Natural killer cell (primary cell): Measurements from ENCODE around the gene MAP2K5. TPM values are rescaled to one million over a fixed set of nuclear protein-coding genes. Genes with fewer than 3 reads are reported as not detected.

Experiments
- ATAC-seq, 3 donors: fragments of 150-1000 bp in 2 of 3; fragments of 200-7000 bp in 1 of 3; cut with Tn5 transposase; 1 replicate in 1 of 3; 2 replicates in 2 of 3; pipeline ENCODE4 v1.10.0; 2021; ENCODE audit warnings: mild to moderate bottlenecking in 2 of 3, moderate library complexity in 2 of 3
- DNase-seq, 2 donors: peaks; one replicate each; pipeline versions ENCODE4 v3.0.0 to v3.0.0-alpha.2; 2013 to 2021; ENCODE audit warnings: mixed read lengths in 1 of 2
- H3K27ac ChIP-seq: one replicate; pipeline ENCODE4 v1.5.1; 2013; ENCODE audit warnings: mild to moderate bottlenecking, low read length
- H3K27me3 ChIP-seq: one replicate; pipeline ENCODE4 v1.6.1; 2013; ENCODE audit warnings: low read length; ENCODE audit not compliant: control insufficient read depth, insufficient read depth
- H3K36me3 ChIP-seq: one replicate; pipeline ENCODE4 v1.6.1; 2013; ENCODE audit warnings: low read length; ENCODE audit not compliant: control insufficient read depth, insufficient read depth
- H3K4me1 ChIP-seq: one replicate; pipeline ENCODE4 v1.6.1; 2013; ENCODE audit warnings: low read length; ENCODE audit not compliant: control insufficient read depth, insufficient read depth
- H3K4me3 ChIP-seq: one replicate; pipeline ENCODE4 v1.5.1; 2013; ENCODE audit warnings: low read length
- H3K9me3 ChIP-seq: one replicate; pipeline ENCODE4 v1.6.1; 2013; ENCODE audit warnings: low read length; ENCODE audit not compliant: control insufficient read depth, insufficient read depth
- H3K27ac Mint-ChIP-seq, 2 donors: one replicate each; pipeline ENCODE4 v1.8.0; 2022; ENCODE audit warnings: mild to moderate bottlenecking in 2 of 2, mixed read lengths in 2 of 2, moderate library complexity in 1 of 2
- H3K27me3 Mint-ChIP-seq, 2 donors: one replicate each; pipeline ENCODE4 v1.8.0; 2022; ENCODE audit warnings: low read depth in 2 of 2, mixed read lengths in 2 of 2
- H3K36me3 Mint-ChIP-seq: one replicate; pipeline ENCODE4 v1.8.0; 2022; ENCODE audit warnings: mixed read lengths
- H3K4me1 Mint-ChIP-seq, 2 donors: one replicate each; pipeline ENCODE4 v1.8.0; 2022; ENCODE audit warnings: mixed read lengths in 2 of 2
- H3K4me3 Mint-ChIP-seq: one replicate; pipeline ENCODE4 v1.8.0; 2022; ENCODE audit warnings: mild to moderate bottlenecking, moderate library complexity, mixed read lengths
- H3K9me3 Mint-ChIP-seq, 2 donors: one replicate each; pipeline ENCODE4 v1.8.0; 2022; ENCODE audit warnings: mixed read lengths in 2 of 2
- CTCF ChIP-seq: fragments of 200-600 bp; IDR thresholded peaks from one replicate; pipeline ENCODE4 v1.8.0; 2022; ENCODE audit warnings: antibody characterized with exemption
- WGBS: methylation state at CpG from one replicate; pipeline ENCODE4 v1.1.7; 2013; ENCODE audit warnings: missing lambda C conversion rate; ENCODE audit not compliant: insufficient coverage; 5-methylcytosine and 5-hydroxymethylcytosine counted together
- intact Hi-C: fragments of 100-400 bp; cut with micrococcal nuclease; formaldehyde crosslinking; loops from one replicate; pipeline ENCODE4 v1.14.2; 2022
- total RNA-seq, 4 donors: library from RNA; stranded (reverse); fragments of 120-200 nt in 1 of 4; gene quantifications; one replicate each; pipeline versions ENCODE4 v1.2.3 to v1.2.4, GENCODE V29; 2013 to 2022

The MAP2K5 gene
- total RNA-seq, 3 donors from 2014 or later (not counting 1 experiment from before 2014, with no cell fraction given), result 25.6 to 32.6 (median 29.2) TPM

DNA sequence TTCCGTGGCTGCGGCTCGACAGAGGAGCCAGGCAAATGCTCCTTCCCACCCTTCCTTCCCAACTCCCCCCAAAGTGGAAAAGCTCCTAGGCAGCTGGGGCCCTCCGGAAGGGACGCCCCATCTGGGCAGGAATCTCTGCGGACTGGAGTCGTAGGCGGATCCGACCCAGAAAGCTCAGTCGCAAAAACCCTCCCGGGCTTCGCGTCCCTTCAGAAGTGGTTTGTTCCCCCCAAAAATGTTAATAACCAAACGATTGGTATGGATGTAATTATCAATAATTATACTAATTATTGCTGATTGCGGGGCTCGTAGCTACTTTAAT, 293.6 kb downstream of the MAP2K5 start:
- H3K36me3 ChIP-seq, result no peaks in the 10 kb centered on the region
- no peak overlapping the region for H3K27ac ChIP-seq
- H3K4me3 ChIP-seq, result peak overlapping the region; percentile 10
- 1% methylated on average over 10 of the region's 16 CpGs for WGBS
- H3K27me3 ChIP-seq, result peaks cover 48% of the 10 kb centered on the region
- Mint-ChIP-seq H3K4me1 (peaks cover 51 to 61% of the 10 kb centered on the region in 2 donors), H3K27me3 (peaks cover 41 to 51% of the 10 kb centered on the region in 2 donors), H3K4me3 (peak overlapping the region; percentile 88), H3K36me3 (peaks cover 6% of the 10 kb centered on the region), H3K27ac (peak overlapping the region in 1 of 2 donors; percentile 53), H3K9me3 (no peaks in the 10 kb centered on the region)
- intact Hi-C loops, result loop anchor here (1.0 to 5.0 kb wide), 4 partner anchors 53 to 889 kb away; no protein-coding TSS in a partner anchor
- TF ChIP-seq CTCF, result no peak
- DNase-seq (no peak), ATAC-seq (no peak)
- peaks cover 56% of the 10 kb centered on the region for H3K4me1 ChIP-seq
- H3K9me3 ChIP-seq, result no peaks in the 10 kb centered on the region

GRCh38 chr15:67836477-67836876, 294.0 kb downstream of the MAP2K5 start:
- WGBS, result 36% methylated on average over 8 of the region's 8 CpGs
- Histone ChIP-seq H3K9me3 (no peaks in the 10 kb centered on the region), H3K27ac (no peak overlapping the region), H3K36me3 (no peaks in the 10 kb centered on the region), H3K4me3 (no peak overlapping the region), H3K4me1 (peaks cover 60% of the 10 kb centered on the region), H3K27me3 (peaks cover 45% of the 10 kb centered on the region)
- intact Hi-C loops, result loop anchor here (1.0 to 5.0 kb wide), 4 partner anchors 53 to 889 kb away; no protein-coding TSS in a partner anchor
- peaks cover 6% of the 10 kb centered on the region for H3K36me3 Mint-ChIP-seq
- H3K27ac Mint-ChIP-seq, result peak overlapping the region in 1 of 2 donors; percentile 53
- H3K4me3 Mint-ChIP-seq, result peak overlapping the region; percentile 88
- peaks cover 37 to 47% of the 10 kb centered on the region in 2 donors for H3K27me3 Mint-ChIP-seq
- peak in 1 of 2 donors; percentile 80 for DNase-seq
- peak; percentile 77 for TF ChIP-seq CTCF
- H3K9me3 Mint-ChIP-seq, result no peaks in the 10 kb centered on the region
- H3K4me1 Mint-ChIP-seq, result peaks cover 55 to 65% of the 10 kb centered on the region in 2 donors
- ATAC-seq, result no peak

- no peak for TF ChIP-seq CTCF
- Histone ChIP-seq H3K4me1 (peaks cover 60% of the 10 kb centered on the region), H3K27me3 (peaks cover 43% of the 10 kb centered on the region), H3K9me3 (no peaks in the 10 kb centered on the region), H3K27ac (no peak overlapping the region), H3K36me3 (no peaks in the 10 kb centered on the region), H3K4me3 (no peak overlapping the region)
- H3K4me1 Mint-ChIP-seq, result peaks cover 56 to 65% of the 10 kb centered on the region in 2 donors
- peaks cover 6% of the 10 kb centered on the region for H3K36me3 Mint-ChIP-seq
- intact Hi-C loops, result loop anchor here (1.0 to 5.0 kb wide), 4 partner anchors 54 to 890 kb away; no protein-coding TSS in a partner anchor
- ATAC-seq (no peak), DNase-seq (no peak)
- H3K9me3 Mint-ChIP-seq, result no peaks in the 10 kb centered on the region
- 69% methylated on average over 2 of the region's 2 CpGs for WGBS
- no peak overlapping the region for H3K4me3 Mint-ChIP-seq
- no peak overlapping the region for H3K27ac Mint-ChIP-seq
- H3K27me3 Mint-ChIP-seq, result peaks cover 35 to 45% of the 10 kb centered on the region in 2 donors
Observed at GRCh38 chr15:67836955-67837354, 294.5 kb downstream of the MAP2K5 start.
